ENCODE measurements around the gene DNAH1.

- no peak for TF ChIP-seq CTCF (IDR thresholded peaks at IDR 0.05)
- TF ChIP-seq POLR2A (IDR thresholded peaks at IDR 0.05), result no peak
Measured at GRCh38 chr3:52283306-52283705, 32.8 kb upstream of the DNAH1 start.

Data from Peyer's patch (tissue), 4 donors.